OCI-LY7 (cell line): ENCODE data around the gene RINL. TPM values are rescaled to one million over a fixed set of nuclear protein-coding genes. Genes with fewer than 3 reads are reported as not detected.

ENCODE experiments used
- BruUV-seq: library from RNA; stranded (reverse); fragments of 400-500 nt; replicated peaks from 2 replicates; lab custom pipeline; 2021; lab: Mats Ljungman, UMichigan
- CTCF ChIA-PET: fragments of 300-600 bp; sonication (Branson Sonifier 250); formaldehyde crosslinking; loops from one replicate; lab custom pipeline; 2022; ENCODE audit warnings: antibody characterized with exemption; ENCODE audit not compliant: unreplicated experiment; lab: Charles Lee
- POLR2A ChIA-PET: fragments of 300-600 bp; sonication (Branson Sonifier 250); formaldehyde crosslinking; loops from one replicate; lab custom pipeline; 2022; ENCODE audit warnings: antibody characterized with exemption; lab: Charles Lee
- DNase-seq: peaks from one replicate; pipeline ENCODE4 v3.0.0-alpha.2; 2015; ENCODE audit warnings: low spot score
- H2AFZ ChIP-seq: fragments of 200-600 bp; sonication (generic), shearing (Covaris generic); 2 replicates; pipeline ENCODE4 v1.6.1; 2014; ENCODE audit warnings: mild to moderate bottlenecking, antibody characterized with exemption, low read length, moderate library complexity
- H3K27ac ChIP-seq: fragments of 200-600 bp; sonication (generic); 2 replicates; pipeline ENCODE4 v1.5.1; 2014; ENCODE audit warnings: mixed run types, low read depth, mild to moderate bottlenecking, moderate library complexity, low read length, inconsistent platforms; ENCODE audit not compliant: poor library complexity, severe bottlenecking
- H3K36me3 ChIP-seq: fragments of 200-600 bp; sonication (generic); 2 replicates; pipeline ENCODE4 v1.6.1; 2014; ENCODE audit warnings: mild to moderate bottlenecking, antibody characterized with exemption, low read length, moderate library complexity, mixed read lengths; ENCODE audit not compliant: insufficient read depth
- H3K4me1 ChIP-seq: fragments of 200-600 bp; sonication (generic); 2 replicates; pipeline ENCODE4 v1.5.1; 2014; ENCODE audit warnings: mild to moderate bottlenecking, low read length; ENCODE audit not compliant: insufficient read depth, poor library complexity, severe bottlenecking
- H3K4me2 ChIP-seq: fragments of 200-600 bp; sonication (generic); 2 replicates; pipeline ENCODE4 v1.6.1; 2014; ENCODE audit warnings: mild to moderate bottlenecking, low read length
- H3K4me3 ChIP-seq: fragments of 200-600 bp; sonication (generic); 2 replicates; pipeline ENCODE4 v1.5.1; 2014; ENCODE audit warnings: mild to moderate bottlenecking, low read depth, low read length; ENCODE audit not compliant: poor library complexity, severe bottlenecking
- H3K79me2 ChIP-seq: fragments of 200-600 bp; sonication (generic); 2 replicates; pipeline ENCODE4 v1.6.1; 2016; ENCODE audit warnings: low read depth, mild to moderate bottlenecking, low read length, moderate library complexity, mixed read lengths; ENCODE audit not compliant: insufficient read depth
- H3K9me2 ChIP-seq: fragments of 200-600 bp; sonication (generic); 2 replicates; pipeline ENCODE4 v1.6.1; 2016; ENCODE audit warnings: mild to moderate bottlenecking, low read length, mixed read lengths; ENCODE audit not compliant: insufficient read depth
- H3K9me3 ChIP-seq: fragments of 200-600 bp; sonication (generic); 2 replicates; pipeline ENCODE4 v1.6.1; 2014; ENCODE audit warnings: mild to moderate bottlenecking, mixed run types, low read length, mixed read lengths
- H4K20me1 ChIP-seq: fragments of 200-600 bp; sonication (generic); 2 replicates; pipeline ENCODE4 v1.6.1; 2014; ENCODE audit warnings: mild to moderate bottlenecking, antibody characterized with exemption, low read length, moderate library complexity, mixed read lengths; ENCODE audit not compliant: insufficient read depth
- EZH2phosphoT487 ChIP-seq: fragments of 200-600 bp; sonication (generic); IDR thresholded peaks from 2 replicates; pipeline ENCODE4 v1.6.1; 2018; ENCODE audit warnings: low read depth, borderline replicate concordance, mild to moderate bottlenecking, mixed run types, antibody characterized with exemption, low read length, moderate library complexity, mixed read lengths
- intact Hi-C: fragments of 100-400 bp; cut with micrococcal nuclease; formaldehyde crosslinking; loops from one replicate; pipeline ENCODE4 v1.10.0; 2022; ENCODE audit not compliant: unreplicated experiment
- total RNA-seq, 2 experiments: library from RNA; depleted of rRNA in 1 of 2; stranded (reverse); fragments of >200 nt in 1 of 2; shearing (Covaris generic) in 1 of 2; gene quantifications; 2 replicates each; pipeline ENCODE4 v1.2.3, GENCODE V29; 2014 to 2022
- TF ChIP-seq, protein P1 (sequence below): fragments of 200-600 bp; sonication (generic); conservative IDR thresholded peaks from 2 replicates; pipeline ENCODE4 v1.5.1; 2014; ENCODE audit warnings: mild to moderate bottlenecking, antibody characterized with exemption, low read length, moderate library complexity, mixed read lengths

The RINL gene
- total RNA-seq, 2 experiments from 2014 or later: 26.3 to 42.1 TPM

DNA sequence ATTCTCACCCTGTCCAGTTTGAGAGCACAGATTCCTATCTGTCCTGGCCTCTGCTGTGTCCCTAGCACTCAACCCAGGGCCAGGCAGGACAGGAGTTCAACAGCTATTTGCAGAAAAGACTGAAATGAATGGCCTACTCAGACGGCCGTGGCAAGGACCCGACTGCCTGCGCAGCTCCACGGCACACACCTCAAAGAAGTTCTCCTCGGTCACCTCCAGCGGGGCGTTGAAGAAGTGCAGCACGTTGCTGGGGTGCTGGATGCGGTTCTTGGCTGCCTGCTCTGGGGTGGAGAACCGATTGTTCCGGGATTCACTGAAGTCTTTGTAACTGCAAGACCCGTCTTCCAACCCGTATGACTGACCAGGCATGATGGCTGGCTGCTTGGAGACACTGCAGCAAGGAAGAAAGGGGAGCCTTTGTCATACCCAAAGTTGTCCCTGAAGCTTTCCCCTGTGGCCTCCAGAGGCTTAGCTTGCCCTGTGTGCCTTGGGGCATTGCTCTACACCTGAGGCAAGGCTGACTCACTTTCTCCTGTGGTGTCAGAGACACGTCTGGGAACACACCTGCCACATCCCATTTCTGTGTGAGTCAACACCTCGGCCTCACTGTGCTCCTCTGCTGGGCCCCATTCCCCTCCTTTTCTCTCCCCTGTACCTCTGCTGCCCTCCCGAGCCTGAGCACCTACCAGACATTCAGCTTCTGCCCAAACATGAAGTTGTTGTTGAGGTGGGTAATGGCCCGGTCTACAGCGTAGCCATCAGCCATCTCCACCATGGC lies 39.7 kb downstream of the RINL start:
- Histone ChIP-seq H2AFZ (no peak overlapping the region), H3K4me2 (no peak overlapping the region), H3K9me2 (no peaks in the 10 kb centered on the region), H3K36me3 (peaks cover 83% of the 10 kb centered on the region), H3K27ac (no peak overlapping the region), H3K79me2 (peaks cover 19% of the 10 kb centered on the region; the same call in 1 of the 2 replicates), H3K4me1 (peaks cover 11% of the 10 kb centered on the region), H3K9me3 (no peaks in the 10 kb centered on the region), H4K20me1 (peaks cover 22% of the 10 kb centered on the region), H3K4me3 (no peak overlapping the region)
- intact Hi-C loops: no loop called here
- ChIA-PET POLR2A (no interaction called here), CTCF (no interaction called here)
- TF ChIP-seq, protein P1, sequence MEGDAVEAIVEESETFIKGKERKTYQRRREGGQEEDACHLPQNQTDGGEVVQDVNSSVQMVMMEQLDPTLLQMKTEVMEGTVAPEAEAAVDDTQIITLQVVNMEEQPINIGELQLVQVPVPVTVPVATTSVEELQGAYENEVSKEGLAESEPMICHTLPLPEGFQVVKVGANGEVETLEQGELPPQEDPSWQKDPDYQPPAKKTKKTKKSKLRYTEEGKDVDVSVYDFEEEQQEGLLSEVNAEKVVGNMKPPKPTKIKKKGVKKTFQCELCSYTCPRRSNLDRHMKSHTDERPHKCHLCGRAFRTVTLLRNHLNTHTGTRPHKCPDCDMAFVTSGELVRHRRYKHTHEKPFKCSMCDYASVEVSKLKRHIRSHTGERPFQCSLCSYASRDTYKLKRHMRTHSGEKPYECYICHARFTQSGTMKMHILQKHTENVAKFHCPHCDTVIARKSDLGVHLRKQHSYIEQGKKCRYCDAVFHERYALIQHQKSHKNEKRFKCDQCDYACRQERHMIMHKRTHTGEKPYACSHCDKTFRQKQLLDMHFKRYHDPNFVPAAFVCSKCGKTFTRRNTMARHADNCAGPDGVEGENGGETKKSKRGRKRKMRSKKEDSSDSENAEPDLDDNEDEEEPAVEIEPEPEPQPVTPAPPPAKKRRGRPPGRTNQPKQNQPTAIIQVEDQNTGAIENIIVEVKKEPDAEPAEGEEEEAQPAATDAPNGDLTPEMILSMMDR: no peak
- TF ChIP-seq EZH2phosphoT487: no peak
- no TSS peak for BruUV-seq
- DNase-seq: no peak

DNA sequence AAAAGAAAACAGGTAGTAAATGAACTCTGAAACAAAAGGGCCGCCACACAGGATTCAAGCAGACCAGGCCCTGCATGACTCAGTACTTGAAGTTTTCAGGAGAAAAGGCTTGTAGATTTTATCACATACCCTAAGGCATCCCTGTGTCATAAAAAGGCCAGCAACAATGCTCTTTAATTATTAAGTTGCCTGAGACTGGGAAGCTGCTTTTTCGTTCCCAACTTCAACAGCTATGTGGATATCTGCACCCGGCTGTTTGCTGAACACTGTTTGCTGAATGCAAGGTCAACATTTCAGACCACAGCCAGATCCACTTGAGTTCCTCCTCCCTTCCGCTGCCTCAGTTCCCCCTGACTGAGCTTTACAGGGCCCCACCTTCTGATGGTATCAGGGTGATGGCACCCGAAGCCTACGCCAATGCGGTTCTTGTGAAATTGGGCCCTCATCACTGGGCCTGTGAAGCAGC lies 40.4 kb downstream of the RINL start:
- Histone ChIP-seq H3K9me3 (no peaks in the 10 kb centered on the region), H3K4me2 (no peak overlapping the region), H2AFZ (no peak overlapping the region), H3K79me2 (peaks cover 15% of the 10 kb centered on the region; the same call in 1 of the 2 replicates), H3K27ac (no peak overlapping the region), H3K4me3 (no peak overlapping the region), H3K9me2 (no peaks in the 10 kb centered on the region), H3K36me3 (peaks cover 76% of the 10 kb centered on the region), H3K4me1 (peaks cover 4% of the 10 kb centered on the region), H4K20me1 (peaks cover 18% of the 10 kb centered on the region)
- no TSS peak for BruUV-seq
- ChIA-PET CTCF (no interaction called here), POLR2A (no interaction called here)
- TF ChIP-seq, protein P1: no peak
- no peak for TF ChIP-seq EZH2phosphoT487
- intact Hi-C loops: no loop called here
- DNase-seq: no peak
